NCI-H1436 treated with DMSO at 0.1 percent for 48 hours (cell line): ENCODE data around the gene ECE1.
A peak's percentile ranks its signal among the peaks of the same experiment; 100 is the strongest.

Experiments
- DNase-seq: peaks from one replicate; lab custom pipeline; 2025; lab: John Stamatoyannopoulos, UW

ECE1 gene

GRCh38 chr1:21289700-21290545, at the start of gene ECE1:
Gene ECE1 (minus strand): TSS chr1:21290463. CDS start chr1:21290414, 49 bp downstream.
- no peak for DNase-seq

GRCh38 chr1:21339356-21340229, 49.3 kb upstream of the ECE1 start:
- DNase-seq, result no peak

GRCh38 chr1:21338573-21339355, 48.5 kb upstream of the ECE1 start:
- DNase-seq, result no peak

- DNase-seq, result no peak
Observed at GRCh38 chr1:21337928-21338572, 47.8 kb upstream of the ECE1 start.

GRCh38 chr1:21337454-21337927, 47.2 kb upstream of the ECE1 start:
- no peak for DNase-seq

GRCh38 chr1:21337010-21337437, 46.8 kb upstream of the ECE1 start:
- no peak for DNase-seq

GRCh38 chr1:21335750-21336224, 45.5 kb upstream of the ECE1 start:
- peak; percentile 59 for DNase-seq

GRCh38 chr1:21335088-21335691, 44.9 kb upstream of the ECE1 start:
- no peak for DNase-seq

- no peak for DNase-seq
Observed at GRCh38 chr1:21334214-21335087, 44.2 kb upstream of the ECE1 start.

- DNase-seq, result no peak
Observed at GRCh38 chr1:21333824-21334213, 43.6 kb upstream of the ECE1 start.

- DNase-seq, result no peak
Observed at GRCh38 chr1:21332554-21333311, 42.5 kb upstream of the ECE1 start.

- no peak for DNase-seq
Observed at GRCh38 chr1:21331752-21332478, 41.7 kb upstream of the ECE1 start.

GRCh38 chr1:21330544-21330943, 40.3 kb upstream of the ECE1 start:
- DNase-seq, result no peak

GRCh38 chr1:21329209-21329844, 39.1 kb upstream of the ECE1 start:
- no peak for DNase-seq

- DNase-seq, result no peak
Observed at GRCh38 chr1:21327566-21328323, 37.5 kb upstream of the ECE1 start.

- DNase-seq, result no peak
Observed at GRCh38 chr1:21326861-21327344, 36.6 kb upstream of the ECE1 start.
